AG09309 (cell line): ENCODE results near the gene ATCAY.
"Not testable (repeated sequence)": the region's sequence is repeated elsewhere in the genome, so short reads cannot be mapped to it uniquely, and the experiment has no call there.

ENCODE experiments used
- DNase-seq: peaks from one replicate; pipeline ENCODE4 v3.0.0-alpha.2; 2010; ENCODE audit warnings: low read depth
- H3K4me3 ChIP-seq: 2 replicates; pipeline ENCODE4 v1.5.1; 2011; ENCODE audit warnings: mild to moderate bottlenecking, low read depth, low read length, moderate library complexity; ENCODE audit not compliant: control insufficient read depth
- CTCF ChIP-seq: IDR thresholded peaks from 2 replicates; pipeline ENCODE4 v1.5.1; 2011; ENCODE audit warnings: mild to moderate bottlenecking, low read depth, low read length, inconsistent platforms; ENCODE audit not compliant: insufficient read depth, control insufficient read depth; ENCODE audit errors: missing control alignments

The ATCAY gene

GRCh38 chr19:3945838-3946237, 65.4 kb downstream of the ATCAY start:
- no peak for DNase-seq
- no peak for TF ChIP-seq CTCF
- no peak overlapping the region for H3K4me3 ChIP-seq

GRCh38 chr19:3947316-3947933, 66.9 kb downstream of the ATCAY start:
- not testable (repeated sequence) for DNase-seq

GRCh38 chr19:3949294-3949693, 68.8 kb downstream of the ATCAY start:
- DNase-seq = no peak
- TF ChIP-seq CTCF = no peak
- H3K4me3 ChIP-seq = no peak overlapping the region

More at GRCh38 chr19:3947316-3947933, 66.9 kb downstream of the ATCAY start:
- not testable (repeated sequence) for H3K4me3 ChIP-seq

- TF ChIP-seq CTCF = no peak
- H3K4me3 ChIP-seq = no peak overlapping the region
- no peak for DNase-seq
Measured at GRCh38 chr19:3949997-3950859, 69.7 kb downstream of the ATCAY start.

GRCh38 chr19:3950871-3951861, 70.7 kb downstream of the ATCAY start:
- H3K4me3 ChIP-seq = no peak overlapping the region
- no peak for DNase-seq
- no peak for TF ChIP-seq CTCF

GRCh38 chr19:3952755-3953276, 72.3 kb downstream of the ATCAY start:
- H3K4me3 ChIP-seq, DNase-seq: not testable (repeated sequence)

GRCh38 chr19:3954107-3954506, 73.6 kb downstream of the ATCAY start:
- TF ChIP-seq CTCF = no peak
- H3K4me3 ChIP-seq = no peak overlapping the region
- DNase-seq = no peak

GRCh38 chr19:3955276-3955675, 74.8 kb downstream of the ATCAY start:
- H3K4me3 ChIP-seq, DNase-seq: not testable (repeated sequence)
